Osteoblast (primary cell): Measurements from ENCODE around the gene CLDN11. TPM values are rescaled to one million over a fixed set of nuclear protein-coding genes. Genes with fewer than 3 reads are reported as not detected.

Experiments used
- DNase-seq: peaks from one replicate; pipeline ENCODE4 v3.0.0; 2011; ENCODE audit warnings: low spot score, mixed read lengths; ENCODE audit not compliant: insufficient read length; ENCODE audit errors: missing footprints
- H2AFZ ChIP-seq: 2 replicates; pipeline ENCODE4 v1.6.0; 2011; ENCODE audit warnings: mild to moderate bottlenecking, low read length
- H3K27ac ChIP-seq: 2 replicates; pipeline ENCODE4 v1.5.1; 2011; ENCODE audit warnings: mild to moderate bottlenecking, low read depth, low read length, moderate library complexity
- H3K27me3 ChIP-seq: 2 replicates; pipeline ENCODE4 v1.6.0; 2012; ENCODE audit warnings: mild to moderate bottlenecking, control low read depth, inconsistent platforms, low read length, moderate library complexity; ENCODE audit not compliant: insufficient read depth
- H3K36me3 ChIP-seq: 2 replicates; pipeline ENCODE4 v1.5.1; 2011; ENCODE audit warnings: mild to moderate bottlenecking, low read length, control low read depth, moderate library complexity; ENCODE audit not compliant: insufficient read depth
- H3K4me1 ChIP-seq: 2 replicates; pipeline ENCODE4 v1.5.1; 2011; ENCODE audit warnings: mild to moderate bottlenecking, low read length, control low read depth, moderate library complexity; ENCODE audit not compliant: insufficient read depth
- H3K4me2 ChIP-seq: 2 replicates; pipeline ENCODE4 v1.6.0; 2011; ENCODE audit warnings: mild to moderate bottlenecking, low read length; ENCODE audit not compliant: insufficient read depth
- H3K4me3 ChIP-seq: fragments of 200-600 bp; sonication (generic); 3 replicates; pipeline ENCODE4 v1.5.1; 2012; ENCODE audit warnings: mild to moderate bottlenecking, low read length, inconsistent platforms; ENCODE audit not compliant: insufficient read depth
- H3K79me2 ChIP-seq: 2 replicates; pipeline ENCODE4 v1.6.0; 2012; ENCODE audit warnings: mild to moderate bottlenecking, low read length, control low read depth, inconsistent platforms; ENCODE audit not compliant: insufficient read depth
- H3K9me3 ChIP-seq: 2 replicates; pipeline ENCODE4 v1.5.1; 2011; ENCODE audit warnings: low read depth, low read length, control low read depth
- H4K20me1 ChIP-seq: 2 replicates; pipeline ENCODE4 v1.6.0; 2012; ENCODE audit warnings: mild to moderate bottlenecking, low read length, control low read depth; ENCODE audit not compliant: insufficient read depth
- total RNA-seq: library from RNA; depleted of rRNA; stranded (reverse); fragments of >200 nt; gene quantifications from 2 replicates; pipeline ENCODE4 v1.2.3, GENCODE V29; 2012
- TF ChIP-seq, protein P1 (sequence below): IDR thresholded peaks from 2 replicates; pipeline ENCODE4 v1.5.1; 2011; ENCODE audit warnings: mild to moderate bottlenecking, low read depth, low read length, moderate library complexity; ENCODE audit errors: extremely low read depth

CLDN11 gene
- 33.9 and 50.3 TPM in 2 replicates for total RNA-seq

DNA sequence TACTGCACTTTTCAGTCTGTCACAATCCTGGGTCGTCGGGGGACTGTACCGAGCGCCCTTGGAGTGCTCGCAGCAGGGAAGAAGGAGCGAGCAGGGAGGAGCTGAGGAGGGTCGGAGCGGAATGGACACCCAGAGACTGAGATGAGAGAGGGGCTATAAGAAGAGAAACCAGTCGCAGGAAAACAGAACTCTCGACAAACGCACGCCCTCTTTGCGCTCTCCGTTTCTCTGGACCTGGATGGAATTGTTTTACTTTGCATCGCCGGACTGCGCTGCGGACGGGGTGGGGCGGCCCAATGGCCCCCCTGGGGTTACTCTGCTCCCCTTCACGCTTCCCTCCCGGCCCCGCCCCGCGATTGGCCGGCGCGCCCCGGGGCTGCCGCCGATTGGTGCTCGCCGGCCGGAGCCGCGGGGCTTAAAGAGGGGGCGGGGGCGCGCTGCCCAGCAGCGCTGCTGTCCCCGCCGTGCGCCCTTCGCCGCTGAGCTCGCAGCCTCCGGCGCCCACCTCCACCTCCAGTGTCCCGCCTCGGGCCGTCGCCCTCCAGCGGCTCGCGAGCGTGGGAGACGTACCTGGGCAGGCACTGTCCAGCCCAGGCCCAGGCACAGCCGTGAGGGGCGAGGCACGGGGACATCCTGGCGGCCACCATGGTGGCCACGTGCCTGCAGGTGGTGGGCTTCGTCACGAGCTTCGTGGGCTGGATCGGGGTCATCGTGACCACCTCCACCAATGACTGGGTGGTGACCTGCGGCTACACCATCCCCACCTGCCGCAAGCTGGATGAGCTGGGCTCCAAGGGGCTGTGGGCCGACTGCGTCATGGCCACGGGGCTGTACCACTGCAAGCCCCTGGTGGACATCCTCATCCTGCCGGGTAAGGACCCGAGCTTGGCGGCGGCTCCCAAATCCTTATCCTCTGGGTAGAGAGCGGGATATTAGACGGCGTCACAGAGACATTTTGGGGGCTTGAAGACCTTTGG, at the start of gene CLDN11:
CLDN11 (plus strand) TSS at position 447 of the 977 bp plus-strand sequence; CDS start at position 646, 199 bp downstream.
- DNase-seq, result peak; percentile 95
- no peaks in the 10 kb centered on the region for H3K27me3 ChIP-seq
- peak within 1 kb of the TSS; percentile 72 for H3K4me3 ChIP-seq
- peaks cover 6% of the 10 kb centered on the region for H3K36me3 ChIP-seq
- peaks cover 2% of the 10 kb centered on the region for H3K79me2 ChIP-seq
- TF ChIP-seq, protein P1, sequence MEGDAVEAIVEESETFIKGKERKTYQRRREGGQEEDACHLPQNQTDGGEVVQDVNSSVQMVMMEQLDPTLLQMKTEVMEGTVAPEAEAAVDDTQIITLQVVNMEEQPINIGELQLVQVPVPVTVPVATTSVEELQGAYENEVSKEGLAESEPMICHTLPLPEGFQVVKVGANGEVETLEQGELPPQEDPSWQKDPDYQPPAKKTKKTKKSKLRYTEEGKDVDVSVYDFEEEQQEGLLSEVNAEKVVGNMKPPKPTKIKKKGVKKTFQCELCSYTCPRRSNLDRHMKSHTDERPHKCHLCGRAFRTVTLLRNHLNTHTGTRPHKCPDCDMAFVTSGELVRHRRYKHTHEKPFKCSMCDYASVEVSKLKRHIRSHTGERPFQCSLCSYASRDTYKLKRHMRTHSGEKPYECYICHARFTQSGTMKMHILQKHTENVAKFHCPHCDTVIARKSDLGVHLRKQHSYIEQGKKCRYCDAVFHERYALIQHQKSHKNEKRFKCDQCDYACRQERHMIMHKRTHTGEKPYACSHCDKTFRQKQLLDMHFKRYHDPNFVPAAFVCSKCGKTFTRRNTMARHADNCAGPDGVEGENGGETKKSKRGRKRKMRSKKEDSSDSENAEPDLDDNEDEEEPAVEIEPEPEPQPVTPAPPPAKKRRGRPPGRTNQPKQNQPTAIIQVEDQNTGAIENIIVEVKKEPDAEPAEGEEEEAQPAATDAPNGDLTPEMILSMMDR, result no peak
- H4K20me1 ChIP-seq, result no peaks in the 10 kb centered on the region
- peak within 1 kb of the TSS; percentile 89 for H2AFZ ChIP-seq
- peak within 1 kb of the TSS; percentile 92 for H3K4me2 ChIP-seq
- H3K4me1 ChIP-seq, result peaks cover 22% of the 10 kb centered on the region
- H3K27ac ChIP-seq, result no peak within 1 kb of the TSS
- H3K9me3 ChIP-seq, result no peaks in the 10 kb centered on the region

DNA sequence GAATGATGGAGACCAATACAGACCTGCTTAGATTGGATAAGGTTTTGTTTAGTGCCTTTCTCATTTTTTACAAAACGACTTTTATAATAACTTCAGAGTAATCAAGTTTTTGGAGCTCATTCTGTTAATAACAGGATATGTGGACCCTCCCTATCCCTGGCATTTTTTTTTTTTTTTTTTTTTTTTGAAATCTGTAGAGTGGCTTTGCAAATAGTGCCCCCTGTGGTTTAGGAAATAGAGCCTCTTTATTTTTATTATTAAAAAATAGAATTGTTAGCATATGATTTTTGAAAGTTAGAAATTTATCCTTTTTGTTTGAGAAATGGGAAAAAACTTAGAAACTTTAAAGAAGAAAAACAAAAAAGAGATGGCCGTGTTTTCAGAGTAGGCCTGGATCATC, 49.7 kb upstream of the CLDN11 start:
- DNase-seq, result no peak
- TF ChIP-seq, protein P1, result peak; percentile 50
- Histone ChIP-seq H3K27ac (no peak overlapping the region), H3K9me3 (no peaks in the 10 kb centered on the region), H3K27me3 (no peaks in the 10 kb centered on the region), H4K20me1 (peaks cover 40% of the 10 kb centered on the region), H3K36me3 (peaks cover 41% of the 10 kb centered on the region), H2AFZ (no peak overlapping the region), H3K4me2 (no peak overlapping the region), H3K4me1 (peaks cover 11% of the 10 kb centered on the region), H3K79me2 (peaks cover 90% of the 10 kb centered on the region), H3K4me3 (no peak overlapping the region)

DNA sequence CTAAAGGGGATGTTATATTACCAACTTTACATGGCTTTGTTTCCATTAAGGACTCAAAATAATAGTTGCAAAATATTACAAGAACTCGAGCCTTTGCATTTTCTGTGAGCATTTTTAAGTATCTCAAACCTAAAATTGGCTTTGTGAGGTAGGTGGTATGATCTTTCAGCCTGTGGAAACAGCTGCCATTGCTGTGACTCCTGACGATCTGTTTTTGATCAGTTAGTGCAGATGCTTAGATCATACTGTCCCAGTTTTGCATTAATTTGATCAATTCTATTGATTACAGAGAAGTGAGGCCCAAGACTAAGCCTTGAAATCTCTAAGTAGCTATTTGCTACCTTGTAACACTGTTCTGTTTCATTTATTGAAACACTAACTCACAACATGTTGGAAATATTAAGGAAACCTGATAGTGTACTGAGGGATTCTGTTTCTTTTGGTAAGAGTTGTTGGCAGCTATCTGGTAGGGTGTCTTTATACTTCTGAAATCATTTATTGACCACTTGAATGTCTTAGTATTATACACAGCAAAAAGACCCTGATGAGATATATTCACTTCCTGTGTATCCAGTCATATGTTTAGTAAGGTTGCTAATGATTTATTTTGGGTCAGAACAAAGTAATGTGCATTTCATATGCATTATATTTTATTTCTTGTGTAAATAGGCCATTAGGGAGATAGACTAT, 46.3 kb upstream of the CLDN11 start:
- Histone ChIP-seq H3K9me3 (no peaks in the 10 kb centered on the region), H2AFZ (no peak overlapping the region), H3K27me3 (no peaks in the 10 kb centered on the region), H3K4me3 (no peak overlapping the region), H3K27ac (no peak overlapping the region), H3K4me1 (peaks cover 3% of the 10 kb centered on the region), H3K36me3 (peaks cover 23% of the 10 kb centered on the region), H4K20me1 (peaks cover 34% of the 10 kb centered on the region), H3K79me2 (peaks cover 88% of the 10 kb centered on the region), H3K4me2 (peak overlapping the region; percentile 40)
- no peak for DNase-seq
- TF ChIP-seq, protein P1, result no peak

DNA sequence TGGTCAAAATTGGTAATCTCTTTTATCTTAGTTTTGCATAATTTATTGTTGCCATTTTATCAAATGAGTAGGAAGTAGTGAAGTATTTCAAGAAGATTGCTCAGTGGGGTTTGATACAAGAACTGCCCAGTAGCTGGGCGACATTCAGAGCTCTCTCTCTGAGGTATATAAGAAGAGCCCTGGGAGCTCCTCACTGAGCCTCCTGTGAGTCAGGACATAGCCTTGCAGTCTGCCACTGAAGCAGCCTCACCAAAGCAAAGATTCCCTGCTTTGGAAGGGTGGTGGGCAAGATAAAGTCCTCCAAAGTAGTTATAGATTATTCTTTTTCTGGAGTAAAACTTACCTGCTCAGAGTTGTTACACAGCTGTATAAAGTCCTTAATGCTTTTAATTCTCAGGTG, 35.1 kb upstream of the CLDN11 start:
- TF ChIP-seq, protein P1, result no peak
- no peaks in the 10 kb centered on the region for H3K9me3 ChIP-seq
- no peak overlapping the region for H3K4me3 ChIP-seq
- DNase-seq, result peak; percentile 83
- no peak overlapping the region for H3K4me2 ChIP-seq
- peaks cover 14% of the 10 kb centered on the region for H4K20me1 ChIP-seq
- no peak overlapping the region for H2AFZ ChIP-seq
- H3K27me3 ChIP-seq, result no peaks in the 10 kb centered on the region
- H3K79me2 ChIP-seq, result peaks cover 50% of the 10 kb centered on the region
- H3K36me3 ChIP-seq, result peaks cover 75% of the 10 kb centered on the region
- peaks cover 11% of the 10 kb centered on the region for H3K4me1 ChIP-seq
- H3K27ac ChIP-seq, result peak overlapping the region; percentile 53
